ENCODE data around the gene RASL10B. TPM values are rescaled to one million over a fixed set of nuclear protein-coding genes. Genes with fewer than 3 reads are reported as not detected.

Gene RASL10B
- total and polyA plus RNA-seq, 10 of the 15 experiments (the other 5 are each of a cell fraction or from before 2014, with no cell fraction given) = not detected

GRCh38 chr17:35761601-35762000 lies 30.2 kb downstream of the RASL10B start (continued):
- TF ChIP-seq ATF2 (IDR thresholded peaks at IDR 0.05; ENCODE audit: low read length) = no peak
- TF ChIP-seq ZNF622 (IDR thresholded peaks at IDR 0.05) = no peak
- no peak for TF ChIP-seq PKNOX1 (IDR thresholded peaks at IDR 0.05)
- TF ChIP-seq TAF1 (IDR thresholded peaks at IDR 0.05; ENCODE audit: borderline replicate concordance, low read depth, low read length) = no peak
- no peak for TF ChIP-seq FOXM1 (IDR thresholded peaks at IDR 0.05; ENCODE audit: low read depth, low read length)
- no peak for TF ChIP-seq TBL1XR1 (IDR thresholded peaks at IDR 0.05; ENCODE audit: low read depth, low read length)

GRCh38 chr17:35763767-35764122 lies 32.3 kb downstream of the RASL10B start:
- DNase-seq (ENCODE audit: low read depth, low spot score) = no peak
- ATAC-seq = no peak
- ChIA-PET SMC1A (ENCODE audit: uncharacterized antibody, unreplicated experiment) (interaction anchor here (0.7 to 3.6 kb wide), 10 partner anchors 16 to 206 kb away, joined by 3 to 33 read pairs (median 4); partner anchors contain the start of gene TAF15), RAD21 (ENCODE audit: unreplicated experiment) (interaction anchor here (0.7 to 2.9 kb wide), 8 partner anchors 16 to 441 kb away, joined by 3 to 50 read pairs (median 4); partner anchors contain the start of gene TAF15), POLR2A (interaction anchor here (0.6 to 2.3 kb wide), 5 partner anchors 33 to 162 kb away, joined by 3 to 24 read pairs (median 3); partner anchors contain the start of gene TAF15), CTCF (interaction anchor here (0.7 to 8.3 kb wide), 49 partner anchors 8 to 241 kb away, joined by 3 to 220 read pairs (median 4); partner anchors contain the start of genes GAS2L2, RDM1, SLFN12L and TAF15)
- no peak overlapping the region for H3K9ac ChIP-seq (ENCODE audit: control insufficient read depth, insufficient read depth, low read length)
- peaks cover 0 to 3% of the 10 kb centered on the region in 2 experiments for H3K27me3 ChIP-seq (replicated peaks in 1 of 2; ENCODE audit: control insufficient read depth in 2 of 2, insufficient read depth in 2 of 2, low read length in 1 of 2)
- 36% methylated on average over 17 of the region's 17 CpGs for WGBS (ENCODE audit: insufficient coverage, insufficient replicate concordance, low lambda C conversion rate, missing lambda C conversion rate)
- peak overlapping the region; percentile 62; the same call in 1 of the 2 replicates for H2AFZ ChIP-seq (ENCODE audit: control insufficient read depth, low read depth, low read length)
- BruUV-seq (replicated peaks) = no TSS peak
- H4K20me1 ChIP-seq (ENCODE audit: control insufficient read depth, insufficient read depth) = no peaks in the 10 kb centered on the region
- no peaks in the 10 kb centered on the region for H3K9me3 ChIP-seq (replicated peaks; ENCODE audit: control insufficient read depth, insufficient read depth, low read length)
- H3K79me2 ChIP-seq (ENCODE audit: control insufficient read depth, insufficient read depth, low read length) = no peaks in the 10 kb centered on the region
- FAIRE-seq = no peak
- H3K4me2 ChIP-seq (ENCODE audit: control insufficient read depth, insufficient read depth) = peak overlapping the region; percentile 79
- no peak overlapping the region for H3K4me3 ChIP-seq
- in situ Hi-C loops (cut with MboI) (no loop called here), intact Hi-C loops (cut with micrococcal nuclease; ENCODE audit: unreplicated experiment) (no loop called here)
- H3K27ac ChIP-seq (ENCODE audit: control insufficient read depth, insufficient read depth) = no peak overlapping the region
- no peaks in the 10 kb centered on the region for H3K36me3 ChIP-seq (ENCODE audit: control insufficient read depth in 2 of 2, insufficient read depth in 2 of 2, low read length in 1 of 2)
- peaks cover 5% of the 10 kb centered on the region for H3K4me1 ChIP-seq (ENCODE audit: control insufficient read depth, insufficient read depth, low read length)
- TF ChIP-seq TCF7 (IDR thresholded peaks at IDR 0.05; ENCODE audit: borderline replicate concordance) (no peak), USF1 (IDR thresholded peaks at IDR 0.05; ENCODE audit: borderline replicate concordance, extremely low read length, insufficient read depth, low read depth, low read length) (no peak), MLLT1 (IDR thresholded peaks at IDR 0.05) (no peak), CBX5 (IDR thresholded peaks at IDR 0.05; ENCODE audit: low read depth) (no peak), ZNF24 (IDR thresholded peaks at IDR 0.05) (no peak), PBX3 (IDR thresholded peaks at IDR 0.05; ENCODE audit: insufficient replicate concordance, low read depth, low read length) (no peak), BMI1 (IDR thresholded peaks at IDR 0.05; ENCODE audit: borderline replicate concordance) (no peak), POU2F2 (IDR thresholded peaks at IDR 0.05; ENCODE audit: borderline replicate concordance, low read depth, low read length) (no peak), SREBF1 (IDR thresholded peaks at IDR 0.05; ENCODE audit: low read length) (no peak)

Measured in GM12878 (cell line).